CD4-positive, alpha-beta T cell (primary cell): Measurements from ENCODE around the gene EIF1AX. TPM values are rescaled to one million over a fixed set of nuclear protein-coding genes. Genes with fewer than 3 reads are reported as not detected.

Experiments
- ATAC-seq: fragments of 200-7000 bp; cut with Tn5 transposase; one replicate; pipeline ENCODE4 v1.10.0; 2022; ENCODE audit warnings: mild to moderate bottlenecking; ENCODE audit not compliant: poor library complexity
- CTCF ChIA-PET: fragments of 350-600 bp; sonication (Branson Sonifier 250); formaldehyde crosslinking; loops from one replicate; lab custom pipeline; 2021; ENCODE audit warnings: antibody characterized with exemption, inconsistent platforms; lab: Charles Lee
- POLR2A ChIA-PET: fragments of 350-600 bp; sonication (Branson Sonifier 250); formaldehyde crosslinking; loops from one replicate; lab custom pipeline; 2021; ENCODE audit warnings: antibody characterized with exemption, inconsistent platforms; lab: Charles Lee
- DNase-seq, 14 experiments: peaks; one replicate each; pipeline ENCODE4 v3.0.0-alpha.2; 2013 to 2020; ENCODE audit warnings: mixed read lengths in 2 of 14
- H3K27ac ChIP-seq, 2 donors: one replicate each; pipeline versions ENCODE4 v1.5.1 to v1.7.0; 2013; ENCODE audit warnings: low read length in 2 of 2, low read depth in 1 of 2, mild to moderate bottlenecking in 1 of 2
- H3K27me3 ChIP-seq, 2 experiments: 1 replicate in 1 of 2; 2 replicates in 1 of 2; pipeline versions ENCODE4 v1.6.1 to v1.7.0; 2013; ENCODE audit warnings: low read length in 2 of 2, control low read depth in 1 of 2, mild to moderate bottlenecking in 1 of 2, moderate library complexity in 1 of 2; ENCODE audit not compliant: insufficient read depth in 2 of 2, control insufficient read depth in 1 of 2
- H3K36me3 ChIP-seq: one replicate; pipeline ENCODE4 v1.6.1; 2013; ENCODE audit warnings: low read length, control low read depth; ENCODE audit not compliant: insufficient read depth
- H3K4me1 ChIP-seq: one replicate; pipeline ENCODE4 v1.6.1; 2013; ENCODE audit warnings: low read length, control low read depth; ENCODE audit not compliant: insufficient read depth
- H3K4me3 ChIP-seq: one replicate; pipeline ENCODE4 v1.5.1; 2013; ENCODE audit warnings: mild to moderate bottlenecking, low read length, moderate library complexity
- H3K9me3 ChIP-seq, 2 experiments: 1 replicate in 1 of 2; 2 replicates in 1 of 2; pipeline versions ENCODE4 v1.6.1 to v1.7.0; 2013; ENCODE audit warnings: low read length in 2 of 2, mild to moderate bottlenecking in 2 of 2, control low read depth in 1 of 2, moderate library complexity in 1 of 2; ENCODE audit not compliant: control insufficient read depth in 1 of 2, insufficient read depth in 1 of 2
- H3K27ac Mint-ChIP-seq: one replicate; pipeline ENCODE4 v1.8.0; 2020; ENCODE audit warnings: mixed read lengths
- H3K27me3 Mint-ChIP-seq: one replicate; pipeline ENCODE4 v1.8.0; 2021; ENCODE audit warnings: mixed read lengths
- H3K36me3 Mint-ChIP-seq: one replicate; pipeline ENCODE4 v1.8.0; 2021; ENCODE audit warnings: low read depth, mixed read lengths
- H3K4me1 Mint-ChIP-seq: one replicate; pipeline ENCODE4 v1.8.0; 2021; ENCODE audit warnings: low read depth, mixed read lengths
- H3K4me3 Mint-ChIP-seq: one replicate; pipeline ENCODE4 v1.8.0; 2020; ENCODE audit warnings: mild to moderate bottlenecking, mixed read lengths
- H3K9me3 Mint-ChIP-seq: one replicate; pipeline ENCODE4 v1.8.0; 2020; ENCODE audit warnings: mixed read lengths
- intact Hi-C, 2 experiments: fragments of 100-400 bp; cut with DNase I in 1 of 2; cut with micrococcal nuclease in 1 of 2; formaldehyde crosslinking; loops; one replicate each; pipeline versions ENCODE4 v1.15.1 to v1.9.0; 2023 to 2025; cut with DNase I, micrococcal nuclease
- total RNA-seq, 174 experiments: library from RNA in 2 of 174; stranded (reverse) in 2 of 174; gene quantifications; one replicate each; pipeline ENCODE4 v1.2.3 and lab custom pipeline; 2021 to 2026
- TF ChIP-seq, protein P1 (sequence below): fragments of 200-600 bp; IDR thresholded peaks from one replicate; pipeline ENCODE4 v1.8.0; 2022; ENCODE audit warnings: antibody characterized with exemption, mild to moderate bottlenecking

The EIF1AX gene
- total RNA-seq, 2 experiments from 2014 or later = 56.1 to 62.5 TPM

DNA sequence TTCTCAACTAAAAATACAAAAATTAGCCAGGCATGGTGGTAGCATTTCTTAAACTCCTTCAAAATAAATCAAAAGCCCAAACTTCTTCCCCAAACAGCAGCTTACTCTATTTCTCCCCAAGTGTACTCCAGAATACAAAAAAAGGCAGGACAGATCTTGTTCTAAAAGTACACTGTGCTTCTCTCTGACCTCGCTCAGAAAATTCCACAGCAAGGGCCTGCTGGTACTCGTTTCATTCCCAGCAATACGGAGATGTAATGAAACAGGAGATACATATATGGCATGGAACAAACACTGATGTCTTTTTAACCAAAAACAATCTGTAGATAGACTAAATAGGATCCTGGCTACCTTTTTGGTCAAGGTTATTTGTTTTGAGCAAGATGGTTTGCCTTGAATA, 50.1 kb downstream of the EIF1AX start:
- Mint-ChIP-seq H3K4me3 (no peak overlapping the region), H3K9me3 (no peaks in the 10 kb centered on the region), H3K36me3 (no peaks in the 10 kb centered on the region), H3K27ac (no peak overlapping the region), H3K4me1 (no peaks in the 10 kb centered on the region), H3K27me3 (no peaks in the 10 kb centered on the region)
- POLR2A ChIA-PET = no interaction called here
- H3K36me3 ChIP-seq = no peaks in the 10 kb centered on the region
- no peak overlapping the region for H3K27ac ChIP-seq
- ATAC-seq = no peak
- DNase-seq = no peak
- no peaks in the 10 kb centered on the region for H3K27me3 ChIP-seq
- TF ChIP-seq, protein P1, sequence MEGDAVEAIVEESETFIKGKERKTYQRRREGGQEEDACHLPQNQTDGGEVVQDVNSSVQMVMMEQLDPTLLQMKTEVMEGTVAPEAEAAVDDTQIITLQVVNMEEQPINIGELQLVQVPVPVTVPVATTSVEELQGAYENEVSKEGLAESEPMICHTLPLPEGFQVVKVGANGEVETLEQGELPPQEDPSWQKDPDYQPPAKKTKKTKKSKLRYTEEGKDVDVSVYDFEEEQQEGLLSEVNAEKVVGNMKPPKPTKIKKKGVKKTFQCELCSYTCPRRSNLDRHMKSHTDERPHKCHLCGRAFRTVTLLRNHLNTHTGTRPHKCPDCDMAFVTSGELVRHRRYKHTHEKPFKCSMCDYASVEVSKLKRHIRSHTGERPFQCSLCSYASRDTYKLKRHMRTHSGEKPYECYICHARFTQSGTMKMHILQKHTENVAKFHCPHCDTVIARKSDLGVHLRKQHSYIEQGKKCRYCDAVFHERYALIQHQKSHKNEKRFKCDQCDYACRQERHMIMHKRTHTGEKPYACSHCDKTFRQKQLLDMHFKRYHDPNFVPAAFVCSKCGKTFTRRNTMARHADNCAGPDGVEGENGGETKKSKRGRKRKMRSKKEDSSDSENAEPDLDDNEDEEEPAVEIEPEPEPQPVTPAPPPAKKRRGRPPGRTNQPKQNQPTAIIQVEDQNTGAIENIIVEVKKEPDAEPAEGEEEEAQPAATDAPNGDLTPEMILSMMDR = no peak
- CTCF ChIA-PET = no interaction called here
- H3K4me3 ChIP-seq = no peak overlapping the region
- no peaks in the 10 kb centered on the region for H3K9me3 ChIP-seq
- intact Hi-C loops = no loop called here
- no peaks in the 10 kb centered on the region for H3K4me1 ChIP-seq

DNA sequence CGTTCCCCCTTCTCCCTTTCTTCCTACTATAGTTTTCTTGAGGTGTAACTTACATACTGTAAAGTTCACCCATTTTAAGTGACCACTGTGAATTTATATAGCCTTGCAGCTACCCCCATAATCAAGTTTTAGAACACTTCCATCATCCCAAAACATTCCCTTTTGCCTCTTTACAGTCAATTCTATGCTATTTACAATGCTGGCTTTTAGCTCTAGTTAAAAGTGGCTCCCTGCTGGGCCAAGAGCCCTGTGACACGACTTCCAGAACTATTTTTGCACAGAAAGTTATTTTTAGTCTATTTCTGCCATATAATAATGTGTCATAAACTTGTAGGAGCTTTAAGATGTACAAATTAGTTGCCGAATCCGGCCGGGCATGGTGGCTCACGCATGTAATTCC, 51.8 kb downstream of the EIF1AX start:
- Histone ChIP-seq H3K27ac (no peak overlapping the region), H3K9me3 (no peaks in the 10 kb centered on the region), H3K27me3 (no peaks in the 10 kb centered on the region), H3K36me3 (no peaks in the 10 kb centered on the region), H3K4me3 (no peak overlapping the region), H3K4me1 (no peaks in the 10 kb centered on the region)
- Mint-ChIP-seq H3K36me3 (no peaks in the 10 kb centered on the region), H3K9me3 (no peaks in the 10 kb centered on the region), H3K4me3 (no peak overlapping the region), H3K27ac (no peak overlapping the region), H3K4me1 (no peaks in the 10 kb centered on the region), H3K27me3 (no peaks in the 10 kb centered on the region)
- intact Hi-C loops = no loop called here
- TF ChIP-seq, protein P1 = no peak
- DNase-seq = no peak
- no peak for ATAC-seq
- ChIA-PET CTCF (no interaction called here), POLR2A (no interaction called here)

DNA sequence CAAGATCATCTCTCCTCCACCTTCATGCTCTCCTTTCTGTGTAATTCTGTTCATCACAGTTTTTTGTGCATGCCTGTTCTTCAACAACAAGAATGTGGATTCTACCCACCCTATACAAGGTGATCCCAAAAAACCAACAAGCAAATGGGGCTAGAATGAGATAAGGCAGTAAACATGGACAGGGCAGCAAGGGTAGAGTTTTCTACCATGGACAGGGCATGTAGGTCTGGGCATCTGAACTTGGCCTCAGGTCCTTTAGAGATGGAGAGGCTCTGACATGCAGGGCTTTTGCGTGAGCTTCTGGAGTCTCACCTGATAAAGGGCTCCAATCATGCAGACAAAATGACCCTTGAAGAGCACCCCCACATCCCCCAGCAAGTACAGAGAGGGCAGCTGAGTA, 61.4 kb downstream of the EIF1AX start:
- H3K27me3 ChIP-seq = no peaks in the 10 kb centered on the region
- Mint-ChIP-seq H3K9me3 (no peaks in the 10 kb centered on the region), H3K4me1 (no peaks in the 10 kb centered on the region), H3K36me3 (no peaks in the 10 kb centered on the region), H3K4me3 (no peak overlapping the region), H3K27ac (no peak overlapping the region), H3K27me3 (no peaks in the 10 kb centered on the region)
- H3K4me3 ChIP-seq = no peak overlapping the region
- ATAC-seq (no peak), DNase-seq (no peak)
- TF ChIP-seq, protein P1 = no peak
- POLR2A ChIA-PET = no interaction called here
- H3K4me1 ChIP-seq = no peaks in the 10 kb centered on the region
- H3K36me3 ChIP-seq = no peaks in the 10 kb centered on the region
- CTCF ChIA-PET = no interaction called here
- H3K9me3 ChIP-seq = no peaks in the 10 kb centered on the region
- intact Hi-C loops = no loop called here
- H3K27ac ChIP-seq = no peak overlapping the region

Other genes with a start within 250 kb of the EIF1AX start
- gene BCLAF3, start 150.8 kb downstream of the EIF1AX start, total RNA-seq = 1 to 10 TPM; 6.5 to 8.5 TPM
- under 1 TPM; 0.11 to 0.17 TPM for gene MAP7D2, start 24.9 kb downstream of the EIF1AX start, total RNA-seq
- 10 to 100 TPM; 39.6 to 39.7 TPM for gene RPS6KA3, start 125.1 kb upstream of the EIF1AX start, total RNA-seq